Measurements from ENCODE around the gene GSS. TPM values are rescaled to one million over a fixed set of nuclear protein-coding genes. Genes with fewer than 3 reads are reported as not detected.
A peak's percentile ranks its signal among the peaks of the same experiment; 100 is the strongest.

The GSS gene
- total and polyA plus RNA-seq, 12 donors, result 52.4 to 120 (median 79.6) TPM

DNA sequence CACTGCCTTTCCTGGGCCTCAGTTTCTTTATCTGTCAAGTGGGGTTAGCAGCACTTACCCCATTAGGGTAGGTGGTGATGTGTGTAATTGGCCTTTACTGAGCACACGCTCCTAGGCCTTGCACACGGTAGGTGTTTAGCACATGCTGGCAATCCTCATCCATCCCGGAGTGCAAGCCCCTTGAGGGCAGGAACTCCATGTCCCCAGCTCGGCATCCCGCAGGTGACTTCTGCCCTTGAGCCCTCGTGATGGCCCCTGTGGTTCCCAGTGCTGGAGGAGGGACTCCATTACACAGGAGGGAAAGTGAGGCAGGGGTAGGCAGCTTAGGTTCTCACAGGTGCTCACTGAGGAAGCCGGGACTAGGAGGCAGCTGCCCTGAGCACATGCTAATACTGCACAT, 40.1 kb upstream of the GSS start:
- peaks cover 0 to 51% of the 10 kb centered on the region in 2 donors for H3K36me3 ChIP-seq (replicated peaks in 1 of 2)
- H3K4me1 ChIP-seq (replicated peaks in 1 of 2), result peaks cover 0 to 3% of the 10 kb centered on the region in 2 donors
- no peaks in the 10 kb centered on the region for H3K27me3 ChIP-seq
- H3K27ac ChIP-seq, result no peak overlapping the region
- no peak for TF ChIP-seq POLR2A (IDR thresholded peaks at IDR 0.05)
- TF ChIP-seq, protein P1, sequence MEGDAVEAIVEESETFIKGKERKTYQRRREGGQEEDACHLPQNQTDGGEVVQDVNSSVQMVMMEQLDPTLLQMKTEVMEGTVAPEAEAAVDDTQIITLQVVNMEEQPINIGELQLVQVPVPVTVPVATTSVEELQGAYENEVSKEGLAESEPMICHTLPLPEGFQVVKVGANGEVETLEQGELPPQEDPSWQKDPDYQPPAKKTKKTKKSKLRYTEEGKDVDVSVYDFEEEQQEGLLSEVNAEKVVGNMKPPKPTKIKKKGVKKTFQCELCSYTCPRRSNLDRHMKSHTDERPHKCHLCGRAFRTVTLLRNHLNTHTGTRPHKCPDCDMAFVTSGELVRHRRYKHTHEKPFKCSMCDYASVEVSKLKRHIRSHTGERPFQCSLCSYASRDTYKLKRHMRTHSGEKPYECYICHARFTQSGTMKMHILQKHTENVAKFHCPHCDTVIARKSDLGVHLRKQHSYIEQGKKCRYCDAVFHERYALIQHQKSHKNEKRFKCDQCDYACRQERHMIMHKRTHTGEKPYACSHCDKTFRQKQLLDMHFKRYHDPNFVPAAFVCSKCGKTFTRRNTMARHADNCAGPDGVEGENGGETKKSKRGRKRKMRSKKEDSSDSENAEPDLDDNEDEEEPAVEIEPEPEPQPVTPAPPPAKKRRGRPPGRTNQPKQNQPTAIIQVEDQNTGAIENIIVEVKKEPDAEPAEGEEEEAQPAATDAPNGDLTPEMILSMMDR (IDR thresholded peaks at IDR 0.05), result no peak
- 93 to 98% (median 94%) methylated on average over 5 to 7 of the region's 7 CpGs for WGBS, 4 donors
- H3K4me3 ChIP-seq, result no peak overlapping the region
- intact Hi-C loops (cut with DNase I), result loop anchor here in 1 of 2 donors (10.0 kb wide), 1 partner anchor 219 kb away; no protein-coding TSS in a partner anchor
- DNase-seq, result peak in 1 of 7 donors; percentile 12
- H3K9me3 ChIP-seq (replicated peaks in 1 of 3), result no peaks in the 10 kb centered on the region

- 90 to 96% (median 93%) methylated on average over 14 of the region's 14 CpGs for WGBS, 4 donors
- H3K36me3 ChIP-seq (replicated peaks in 1 of 2), result peaks cover 0 to 46% of the 10 kb centered on the region in 2 donors
- no peak for TF ChIP-seq POLR2A (IDR thresholded peaks at IDR 0.05)
- TF ChIP-seq, protein P1 (IDR thresholded peaks at IDR 0.05), result no peak
These were observed 39.6 kb upstream of the GSS start for GRCh38 chr20:34995192-34995591.

GRCh38 chr20:34994509-34995131, 39.0 kb upstream of the GSS start:
- no peaks in the 10 kb centered on the region for H3K27me3 ChIP-seq
- H3K36me3 ChIP-seq (replicated peaks in 1 of 2), result peaks cover 0 to 41% of the 10 kb centered on the region in 2 donors
- 80 to 90% (median 84%) methylated on average over 14 of the region's 14 CpGs for WGBS, 4 donors
- peak in 1 of 7 donors; percentile 20 for DNase-seq
- peaks cover 0 to 3% of the 10 kb centered on the region in 2 donors for H3K4me1 ChIP-seq (replicated peaks in 1 of 2)
- intact Hi-C loops (cut with DNase I), result loop anchor here in 1 of 2 donors (10.0 kb wide), 1 partner anchor 220 kb away; no protein-coding TSS in a partner anchor
- no peak for TF ChIP-seq POLR2A (IDR thresholded peaks at IDR 0.05)
- TF ChIP-seq, protein P1 (IDR thresholded peaks at IDR 0.05), result no peak
- no peak overlapping the region for H3K27ac ChIP-seq
- no peaks in the 10 kb centered on the region for H3K9me3 ChIP-seq (replicated peaks in 1 of 3)
- H3K4me3 ChIP-seq, result no peak overlapping the region

More at GRCh38 chr20:34995192-34995591, 39.6 kb upstream of the GSS start:
- Histone ChIP-seq H3K9me3 (replicated peaks in 1 of 3) (no peaks in the 10 kb centered on the region), H3K27me3 (no peaks in the 10 kb centered on the region), H3K4me3 (no peak overlapping the region), H3K4me1 (replicated peaks in 1 of 2) (peaks cover 0 to 3% of the 10 kb centered on the region in 2 donors), H3K27ac (no peak overlapping the region)
- peak in 1 of 7 donors; percentile 12 for DNase-seq
- intact Hi-C loops (cut with DNase I), result loop anchor here in 1 of 2 donors (10.0 kb wide), 1 partner anchor 220 kb away; no protein-coding TSS in a partner anchor

DNA sequence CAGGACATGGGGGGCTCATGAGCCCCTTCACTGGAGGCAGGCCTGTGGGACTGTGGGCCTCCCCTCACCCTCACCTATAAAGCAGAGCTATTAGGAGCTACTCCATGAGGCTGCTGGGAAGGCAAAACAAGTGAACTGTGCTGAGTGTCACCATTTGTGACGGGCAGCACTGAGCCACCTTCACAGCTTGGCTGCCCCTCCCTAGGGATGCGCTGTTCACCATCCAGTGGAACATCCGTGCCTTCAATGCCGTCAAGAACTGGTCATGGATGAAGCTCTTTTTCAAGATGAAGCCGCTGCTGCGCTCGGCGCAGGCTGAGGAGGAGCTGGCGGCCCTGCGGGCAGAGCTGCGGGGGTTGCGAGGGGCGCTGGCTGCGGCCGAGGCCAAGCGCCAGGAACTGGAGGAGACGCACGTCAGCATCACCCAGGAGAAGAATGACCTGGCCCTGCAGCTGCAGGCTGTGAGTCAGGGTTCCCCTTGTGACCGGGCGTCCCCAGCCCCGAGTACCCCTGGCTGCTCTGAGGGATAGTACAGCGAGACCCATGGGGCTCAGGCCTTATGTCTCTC, 38.4 kb upstream of the GSS start:
- H3K27me3 ChIP-seq, result no peaks in the 10 kb centered on the region
- no peaks in the 10 kb centered on the region for H3K9me3 ChIP-seq (replicated peaks in 1 of 3)
- peaks cover 0 to 36% of the 10 kb centered on the region in 2 donors for H3K36me3 ChIP-seq (replicated peaks in 1 of 2)
- no peak overlapping the region for H3K27ac ChIP-seq
- TF ChIP-seq, protein P1 (IDR thresholded peaks at IDR 0.05), result no peak
- no peak for TF ChIP-seq POLR2A (IDR thresholded peaks at IDR 0.05)
- WGBS, 4 donors, result 88 to 91% (median 90%) methylated on average over 2 to 22 of the region's 22 CpGs
- DNase-seq, result peak in 1 of 7 donors; percentile 11
- no peak overlapping the region for H3K4me3 ChIP-seq
- intact Hi-C loops (cut with DNase I), result loop anchor here in 1 of 2 donors (10.0 kb wide), 1 partner anchor 221 kb away; no protein-coding TSS in a partner anchor
- peaks cover 0 to 3% of the 10 kb centered on the region in 2 donors for H3K4me1 ChIP-seq (replicated peaks in 1 of 2)
